Tibial nerve (tissue), 4 donors: ENCODE measurements around the gene MED31.

Experiments
- CTCF ChIP-seq, 5 experiments: fragments of 200-600 bp in 3 of 5; fragments of 450-650 bp in 2 of 5; sonication (generic) in 3 of 5; IDR thresholded peaks; one replicate each; pipeline ENCODE4 v1.5.1; 2016 to 2019; ENCODE audit warnings: antibody characterized with exemption in 5 of 5, mild to moderate bottlenecking in 3 of 5, moderate library complexity in 2 of 5
- EP300 ChIP-seq, 2 donors: sonication (generic); formaldehyde crosslinking; IDR thresholded peaks; one replicate each; pipeline ENCODE4 v1.6.1; 2017; ENCODE audit warnings: antibody characterized with exemption in 2 of 2, mild to moderate bottlenecking in 1 of 2
- POLR2A ChIP-seq, 2 donors: fragments of 450-650 bp; IDR thresholded peaks; one replicate each; pipeline ENCODE4 v1.6.1; 2017; ENCODE audit warnings: antibody characterized with exemption in 2 of 2, mild to moderate bottlenecking in 2 of 2, moderate library complexity in 2 of 2

- TF ChIP-seq CTCF (IDR thresholded peaks at IDR 0.05), result no peak
- no peak for TF ChIP-seq POLR2A (IDR thresholded peaks at IDR 0.05)
- no peak for TF ChIP-seq EP300 (IDR thresholded peaks at IDR 0.05)
These were observed 46.3 kb downstream of the MED31 start for GRCh38 chr17:6605142-6605541.
